Tibial nerve (tissue), 3 donors: ENCODE results near the gene ETFA.

Experiments
- POLR2A ChIP-seq, 2 donors: fragments of 450-650 bp; IDR thresholded peaks; one replicate each; pipeline ENCODE4 v1.6.1; 2017; ENCODE audit warnings: antibody characterized with exemption in 2 of 2, mild to moderate bottlenecking in 2 of 2, moderate library complexity in 2 of 2
- TF ChIP-seq, protein P1 (sequence below), 5 experiments: fragments of 200-600 bp in 3 of 5; fragments of 450-650 bp in 2 of 5; sonication (generic) in 3 of 5; IDR thresholded peaks; one replicate each; pipeline ENCODE4 v1.5.1; 2016 to 2019; ENCODE audit warnings: antibody characterized with exemption in 5 of 5, mild to moderate bottlenecking in 3 of 5, moderate library complexity in 2 of 5

DNA sequence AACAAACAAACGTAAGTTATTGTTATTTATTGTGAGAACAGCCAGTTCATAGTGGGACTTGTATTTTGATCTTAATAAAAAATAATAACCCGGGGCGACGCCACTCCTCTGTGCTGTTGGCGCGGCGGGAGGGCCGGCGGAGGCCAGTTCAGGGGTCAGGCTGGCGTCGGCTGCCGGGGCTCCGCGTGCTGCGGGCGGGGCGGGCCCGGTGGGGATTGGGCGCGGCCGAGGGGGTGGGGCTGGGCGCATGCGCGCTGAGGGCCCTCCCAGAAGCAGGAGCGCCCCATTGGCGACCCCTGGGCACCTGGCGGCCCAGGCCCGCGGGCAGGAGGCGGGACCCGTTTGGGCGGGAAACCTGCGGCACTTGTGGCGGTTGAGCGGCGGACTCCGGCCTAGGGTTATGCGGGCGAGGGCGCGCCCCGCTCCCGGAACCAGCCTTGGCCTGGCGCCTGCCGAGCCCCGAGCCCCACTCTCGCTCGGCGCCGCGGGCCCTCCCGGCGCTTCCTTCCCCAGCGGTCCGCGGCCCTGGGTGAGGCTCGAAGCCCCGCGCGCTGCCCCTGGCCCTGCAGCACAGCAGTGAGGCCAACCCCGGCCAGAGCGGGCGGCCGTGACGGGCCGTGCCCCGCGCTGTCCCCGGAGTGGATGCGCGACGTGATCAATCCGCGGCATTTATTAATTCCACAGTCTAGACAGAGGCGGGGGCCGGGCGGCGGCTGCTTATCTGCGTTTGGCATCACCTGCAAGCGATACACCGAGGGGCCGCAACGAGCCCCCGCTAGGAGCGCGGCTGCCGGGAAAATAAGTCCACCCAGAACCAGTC is 31.3 kb upstream of the ETFA start:
- TF ChIP-seq, protein P1, sequence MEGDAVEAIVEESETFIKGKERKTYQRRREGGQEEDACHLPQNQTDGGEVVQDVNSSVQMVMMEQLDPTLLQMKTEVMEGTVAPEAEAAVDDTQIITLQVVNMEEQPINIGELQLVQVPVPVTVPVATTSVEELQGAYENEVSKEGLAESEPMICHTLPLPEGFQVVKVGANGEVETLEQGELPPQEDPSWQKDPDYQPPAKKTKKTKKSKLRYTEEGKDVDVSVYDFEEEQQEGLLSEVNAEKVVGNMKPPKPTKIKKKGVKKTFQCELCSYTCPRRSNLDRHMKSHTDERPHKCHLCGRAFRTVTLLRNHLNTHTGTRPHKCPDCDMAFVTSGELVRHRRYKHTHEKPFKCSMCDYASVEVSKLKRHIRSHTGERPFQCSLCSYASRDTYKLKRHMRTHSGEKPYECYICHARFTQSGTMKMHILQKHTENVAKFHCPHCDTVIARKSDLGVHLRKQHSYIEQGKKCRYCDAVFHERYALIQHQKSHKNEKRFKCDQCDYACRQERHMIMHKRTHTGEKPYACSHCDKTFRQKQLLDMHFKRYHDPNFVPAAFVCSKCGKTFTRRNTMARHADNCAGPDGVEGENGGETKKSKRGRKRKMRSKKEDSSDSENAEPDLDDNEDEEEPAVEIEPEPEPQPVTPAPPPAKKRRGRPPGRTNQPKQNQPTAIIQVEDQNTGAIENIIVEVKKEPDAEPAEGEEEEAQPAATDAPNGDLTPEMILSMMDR (IDR thresholded peaks at IDR 0.05): no peak
- TF ChIP-seq POLR2A (IDR thresholded peaks at IDR 0.05): no peak
